ENCODE measurements around the gene ICOS. TPM values are rescaled to one million over a fixed set of nuclear protein-coding genes. Genes with fewer than 3 reads are reported as not detected.

Gene ICOS
- polyA plus RNA-seq, 1 donor from 2014 or later, result not detected

DNA sequence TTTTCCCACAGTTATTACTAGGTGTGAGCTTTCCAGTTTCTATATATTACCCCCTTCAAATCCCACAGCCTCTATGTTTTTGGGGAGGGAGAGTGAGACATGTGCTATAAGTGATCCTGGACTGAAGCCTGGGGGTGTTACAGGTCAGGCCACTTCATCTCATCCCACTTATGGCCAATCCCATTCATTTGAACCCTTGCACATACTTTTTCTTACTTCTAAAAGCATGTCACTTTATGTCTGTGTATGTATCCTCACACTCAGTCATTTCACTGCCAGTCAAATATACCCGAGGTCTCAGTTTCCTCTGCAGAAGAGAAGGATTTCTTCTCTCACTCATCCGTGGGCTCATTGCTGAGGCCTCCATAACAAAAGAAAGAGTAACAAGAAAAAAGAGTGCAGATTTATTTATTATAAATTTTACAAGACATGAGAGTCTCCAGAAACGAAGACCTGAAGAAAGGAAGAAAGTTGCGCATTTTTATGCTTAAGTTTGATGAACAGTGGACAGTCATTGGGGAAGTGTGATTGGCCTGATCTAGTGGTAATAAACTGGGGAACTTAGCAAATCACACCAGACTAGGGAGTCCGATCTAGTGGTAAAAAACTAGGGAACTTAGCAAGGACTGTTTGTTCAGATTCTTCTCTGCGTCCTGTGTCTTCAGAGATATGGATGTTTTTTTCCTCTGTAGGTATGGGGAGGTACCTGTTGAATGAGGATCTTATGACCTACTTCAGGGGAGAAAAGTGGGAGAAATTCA, 52.1 kb downstream of the ICOS start:
- no peaks in the 10 kb centered on the region for H4K20me1 ChIP-seq (ENCODE audit: insufficient read depth)
- no peak overlapping the region for H2AFZ ChIP-seq (ENCODE audit: low read depth, low read length)
- no peak overlapping the region for H3K4me2 ChIP-seq (ENCODE audit: low read length)

DNA sequence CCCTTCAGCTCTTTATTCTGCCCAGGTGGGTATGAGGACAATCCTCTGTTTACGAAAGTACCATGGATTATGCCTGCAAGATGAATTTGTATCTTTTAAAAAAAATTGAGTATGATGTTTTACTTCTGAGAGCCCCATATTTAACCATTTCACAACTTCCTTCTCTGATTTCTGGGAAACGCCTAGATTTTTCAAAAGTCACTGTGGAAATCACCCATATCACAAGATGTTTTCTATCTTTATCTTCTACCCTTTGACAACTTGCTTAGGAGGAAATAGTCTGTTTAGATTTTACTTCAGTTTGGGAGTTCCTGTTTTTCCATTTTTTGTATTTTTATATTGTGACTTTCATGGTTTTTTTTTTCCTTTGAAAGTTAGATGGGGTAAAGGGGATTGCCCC, 53.0 kb downstream of the ICOS start:
- H3K27me3 ChIP-seq (ENCODE audit: insufficient read depth, low read depth, low read length), result no peaks in the 10 kb centered on the region
- no peaks in the 10 kb centered on the region for H3K36me3 ChIP-seq (ENCODE audit: insufficient read depth, low read length)
- H3K4me3 ChIP-seq (ENCODE audit: low read length), result no peak overlapping the region
- H3K27ac ChIP-seq (ENCODE audit: low read length), result no peak overlapping the region
- H3K9me3 ChIP-seq (ENCODE audit: low read length), result no peaks in the 10 kb centered on the region
- no peaks in the 10 kb centered on the region for H4K20me1 ChIP-seq (ENCODE audit: insufficient read depth)
- no peak overlapping the region for H3K9ac ChIP-seq (ENCODE audit: low read length)
- no peaks in the 10 kb centered on the region for H3K9me2 ChIP-seq (ENCODE audit: insufficient read depth, low read length)
- H3K4me2 ChIP-seq (ENCODE audit: low read length), result no peak overlapping the region
- TF ChIP-seq EP300 (conservative IDR thresholded peaks at IDR 0.05; ENCODE audit: poor library complexity, severe bottlenecking), result no peak
- no peak for TF ChIP-seq EZH2 (IDR thresholded peaks at IDR 0.05; ENCODE audit: borderline replicate concordance, insufficient read depth, low read length, poor library complexity, severe bottlenecking)
- TF ChIP-seq POLR2AphosphoS5 (IDR thresholded peaks at IDR 0.05), result no peak
- TF ChIP-seq, protein P1, sequence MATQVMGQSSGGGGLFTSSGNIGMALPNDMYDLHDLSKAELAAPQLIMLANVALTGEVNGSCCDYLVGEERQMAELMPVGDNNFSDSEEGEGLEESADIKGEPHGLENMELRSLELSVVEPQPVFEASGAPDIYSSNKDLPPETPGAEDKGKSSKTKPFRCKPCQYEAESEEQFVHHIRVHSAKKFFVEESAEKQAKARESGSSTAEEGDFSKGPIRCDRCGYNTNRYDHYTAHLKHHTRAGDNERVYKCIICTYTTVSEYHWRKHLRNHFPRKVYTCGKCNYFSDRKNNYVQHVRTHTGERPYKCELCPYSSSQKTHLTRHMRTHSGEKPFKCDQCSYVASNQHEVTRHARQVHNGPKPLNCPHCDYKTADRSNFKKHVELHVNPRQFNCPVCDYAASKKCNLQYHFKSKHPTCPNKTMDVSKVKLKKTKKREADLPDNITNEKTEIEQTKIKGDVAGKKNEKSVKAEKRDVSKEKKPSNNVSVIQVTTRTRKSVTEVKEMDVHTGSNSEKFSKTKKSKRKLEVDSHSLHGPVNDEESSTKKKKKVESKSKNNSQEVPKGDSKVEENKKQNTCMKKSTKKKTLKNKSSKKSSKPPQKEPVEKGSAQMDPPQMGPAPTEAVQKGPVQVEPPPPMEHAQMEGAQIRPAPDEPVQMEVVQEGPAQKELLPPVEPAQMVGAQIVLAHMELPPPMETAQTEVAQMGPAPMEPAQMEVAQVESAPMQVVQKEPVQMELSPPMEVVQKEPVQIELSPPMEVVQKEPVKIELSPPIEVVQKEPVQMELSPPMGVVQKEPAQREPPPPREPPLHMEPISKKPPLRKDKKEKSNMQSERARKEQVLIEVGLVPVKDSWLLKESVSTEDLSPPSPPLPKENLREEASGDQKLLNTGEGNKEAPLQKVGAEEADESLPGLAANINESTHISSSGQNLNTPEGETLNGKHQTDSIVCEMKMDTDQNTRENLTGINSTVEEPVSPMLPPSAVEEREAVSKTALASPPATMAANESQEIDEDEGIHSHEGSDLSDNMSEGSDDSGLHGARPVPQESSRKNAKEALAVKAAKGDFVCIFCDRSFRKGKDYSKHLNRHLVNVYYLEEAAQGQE (IDR thresholded peaks at IDR 0.05; ENCODE audit: borderline replicate concordance), result no peak
- TF ChIP-seq, protein P2, sequence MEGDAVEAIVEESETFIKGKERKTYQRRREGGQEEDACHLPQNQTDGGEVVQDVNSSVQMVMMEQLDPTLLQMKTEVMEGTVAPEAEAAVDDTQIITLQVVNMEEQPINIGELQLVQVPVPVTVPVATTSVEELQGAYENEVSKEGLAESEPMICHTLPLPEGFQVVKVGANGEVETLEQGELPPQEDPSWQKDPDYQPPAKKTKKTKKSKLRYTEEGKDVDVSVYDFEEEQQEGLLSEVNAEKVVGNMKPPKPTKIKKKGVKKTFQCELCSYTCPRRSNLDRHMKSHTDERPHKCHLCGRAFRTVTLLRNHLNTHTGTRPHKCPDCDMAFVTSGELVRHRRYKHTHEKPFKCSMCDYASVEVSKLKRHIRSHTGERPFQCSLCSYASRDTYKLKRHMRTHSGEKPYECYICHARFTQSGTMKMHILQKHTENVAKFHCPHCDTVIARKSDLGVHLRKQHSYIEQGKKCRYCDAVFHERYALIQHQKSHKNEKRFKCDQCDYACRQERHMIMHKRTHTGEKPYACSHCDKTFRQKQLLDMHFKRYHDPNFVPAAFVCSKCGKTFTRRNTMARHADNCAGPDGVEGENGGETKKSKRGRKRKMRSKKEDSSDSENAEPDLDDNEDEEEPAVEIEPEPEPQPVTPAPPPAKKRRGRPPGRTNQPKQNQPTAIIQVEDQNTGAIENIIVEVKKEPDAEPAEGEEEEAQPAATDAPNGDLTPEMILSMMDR (IDR thresholded peaks at IDR 0.05; ENCODE audit: poor library complexity, severe bottlenecking), result no peak
- TF ChIP-seq SMC3 (conservative IDR thresholded peaks at IDR 0.05; ENCODE audit: poor library complexity), result no peak
- TF ChIP-seq TAF1 (IDR thresholded peaks at IDR 0.05; ENCODE audit: low read depth), result no peak
- no peak for TF ChIP-seq RAD21 (conservative IDR thresholded peaks at IDR 0.05)
- no peak for TF ChIP-seq MXI1 (conservative IDR thresholded peaks at IDR 0.05; ENCODE audit: poor library complexity, severe bottlenecking)
- no peaks in the 10 kb centered on the region for H3F3A ChIP-seq (ENCODE audit: insufficient read depth, low read length, poor library complexity, severe bottlenecking)
- no peak overlapping the region for H2AFZ ChIP-seq (ENCODE audit: low read depth, low read length)
- H3K79me2 ChIP-seq (replicated peaks; ENCODE audit: insufficient read depth, low read length), result no peaks in the 10 kb centered on the region

More for the DNA sequence above, 52.1 kb downstream of the ICOS start:
- H3K27me3 ChIP-seq (ENCODE audit: insufficient read depth, low read depth, low read length), result no peaks in the 10 kb centered on the region
- H3K79me2 ChIP-seq (replicated peaks; ENCODE audit: insufficient read depth, low read length), result no peaks in the 10 kb centered on the region
- TF ChIP-seq RAD21 (conservative IDR thresholded peaks at IDR 0.05) (no peak), SMC3 (conservative IDR thresholded peaks at IDR 0.05; ENCODE audit: poor library complexity) (no peak)
- TF ChIP-seq, protein P1 (IDR thresholded peaks at IDR 0.05; ENCODE audit: borderline replicate concordance), result no peak
- TF ChIP-seq, protein P2 (IDR thresholded peaks at IDR 0.05; ENCODE audit: poor library complexity, severe bottlenecking), result no peak
- H3F3A ChIP-seq (ENCODE audit: insufficient read depth, low read length, poor library complexity, severe bottlenecking), result no peaks in the 10 kb centered on the region
- no peaks in the 10 kb centered on the region for H3K9me2 ChIP-seq (ENCODE audit: insufficient read depth, low read length)
- H3K9ac ChIP-seq (ENCODE audit: low read length), result no peak overlapping the region
- no peaks in the 10 kb centered on the region for H3K36me3 ChIP-seq (ENCODE audit: insufficient read depth, low read length)
- no peak overlapping the region for H3K4me3 ChIP-seq (ENCODE audit: low read length)
- H3K27ac ChIP-seq (ENCODE audit: low read length), result no peak overlapping the region
- no peaks in the 10 kb centered on the region for H3K9me3 ChIP-seq (ENCODE audit: low read length)
